ENCODE results near the gene SPAG17.

SPAG17 gene

GRCh38 chr1:118113261-118113660 lies 71.8 kb downstream of the SPAG17 start:
- DNase-seq (ENCODE audit: low read depth): peak; percentile 84
- no peak for TF ChIP-seq CTCF (conservative IDR thresholded peaks at IDR 0.05; ENCODE audit: control insufficient read depth, insufficient read depth, low read depth, low read length)

GRCh38 chr1:118110580-118110979 lies 74.4 kb downstream of the SPAG17 start:
- no peak for TF ChIP-seq CTCF (conservative IDR thresholded peaks at IDR 0.05; ENCODE audit: control insufficient read depth, insufficient read depth, low read depth, low read length)

More at GRCh38 chr1:118113261-118113660, 71.8 kb downstream of the SPAG17 start:
- H3K4me3 ChIP-seq (ENCODE audit: control insufficient read depth, low read depth, low read length): no peak overlapping the region

GRCh38 chr1:118104951-118105350 lies 80.1 kb downstream of the SPAG17 start:
- TF ChIP-seq CTCF (conservative IDR thresholded peaks at IDR 0.05; ENCODE audit: control insufficient read depth, insufficient read depth, low read depth, low read length): no peak
- H3K4me3 ChIP-seq (ENCODE audit: control insufficient read depth, low read depth, low read length): no peak overlapping the region
- DNase-seq (ENCODE audit: low read depth): peak; percentile 31

More at GRCh38 chr1:118110580-118110979, 74.4 kb downstream of the SPAG17 start:
- H3K4me3 ChIP-seq (ENCODE audit: control insufficient read depth, low read depth, low read length): no peak overlapping the region
- DNase-seq (ENCODE audit: low read depth): no peak

GRCh38 chr1:118102445-118102844 lies 82.6 kb downstream of the SPAG17 start:
- H3K4me3 ChIP-seq (ENCODE audit: control insufficient read depth, low read depth, low read length): no peak overlapping the region
- no peak for TF ChIP-seq CTCF (conservative IDR thresholded peaks at IDR 0.05; ENCODE audit: control insufficient read depth, insufficient read depth, low read depth, low read length)
- no peak for DNase-seq (ENCODE audit: low read depth)

GRCh38 chr1:118101999-118102398 lies 83.0 kb downstream of the SPAG17 start:
- DNase-seq (ENCODE audit: low read depth): no peak
- TF ChIP-seq CTCF (conservative IDR thresholded peaks at IDR 0.05; ENCODE audit: control insufficient read depth, insufficient read depth, low read depth, low read length): no peak
- H3K4me3 ChIP-seq (ENCODE audit: control insufficient read depth, low read depth, low read length): no peak overlapping the region

- no peak overlapping the region for H3K4me3 ChIP-seq (ENCODE audit: control insufficient read depth, low read depth, low read length)
- DNase-seq (ENCODE audit: low read depth): peak; percentile 81
- no peak for TF ChIP-seq CTCF (conservative IDR thresholded peaks at IDR 0.05; ENCODE audit: control insufficient read depth, insufficient read depth, low read depth, low read length)
Measured at GRCh38 chr1:118101515-118101844, 83.5 kb downstream of the SPAG17 start.
